Gastrocnemius medialis (tissue), 4 donors: ENCODE results near the gene RNF31. TPM values are rescaled to one million over a fixed set of nuclear protein-coding genes. Genes with fewer than 3 reads are reported as not detected.

Experiments used
- ATAC-seq, 2 donors: fragments of 150-250 bp; one replicate each; pipeline ENCODE4 v1.9.1; 2016
- DNase-seq, 2 donors: peaks; one replicate each; pipeline ENCODE4 v3.0.0-alpha.2; 2019
- H3K27ac ChIP-seq, 4 donors: fragments of 200-600 bp; sonication (generic); 1 replicate in 1 of 4; 2 replicates in 3 of 4; pipeline ENCODE4 v1.5.1; 2016 to 2018; ENCODE audit warnings: mild to moderate bottlenecking in 2 of 4, moderate library complexity in 1 of 4
- H3K27me3 ChIP-seq, 3 donors: fragments of 200-600 bp; sonication (generic) in 2 of 3; 1 replicate in 1 of 3; 2 replicates in 2 of 3; pipeline versions ENCODE4 v1.5.1 to v1.6.0; 2016 to 2019; ENCODE audit warnings: mild to moderate bottlenecking in 1 of 3, moderate library complexity in 1 of 3
- H3K36me3 ChIP-seq, 2 donors: fragments of 200-600 bp; sonication (generic) in 1 of 2; one replicate each; pipeline ENCODE4 v1.5.1; 2017 to 2018
- H3K4me1 ChIP-seq, 2 donors: fragments of 200-600 bp; sonication (generic) in 1 of 2; one replicate each; pipeline ENCODE4 v1.5.1; 2016 to 2017; ENCODE audit warnings: mild to moderate bottlenecking in 2 of 2
- H3K4me3 ChIP-seq, 4 donors: fragments of 200-600 bp; sonication (generic) in 3 of 4; 1 replicate in 1 of 4; 2 replicates in 3 of 4; pipeline ENCODE4 v1.5.1; 2016 to 2019; ENCODE audit warnings: mild to moderate bottlenecking in 2 of 4
- H3K9me3 ChIP-seq, 3 donors: fragments of 200-600 bp; sonication (generic) in 2 of 3; 1 replicate in 1 of 3; 2 replicates in 2 of 3; pipeline ENCODE4 v1.5.1; 2016 to 2019
- POLR2A ChIP-seq, 2 donors: fragments of 450-650 bp; IDR thresholded peaks; one replicate each; pipeline ENCODE4 v1.6.1; 2017; ENCODE audit warnings: antibody characterized with exemption in 2 of 2, mild to moderate bottlenecking in 2 of 2, moderate library complexity in 2 of 2
- in situ Hi-C, 4 donors: fragments of 200-750 bp; cut with MboI; loops; one replicate each; pipeline versions ENCODE4 v1.15.0 to v1.8.0; 2017; ENCODE audit warnings: low sequenced_read_pairs in 4 of 4
- intact Hi-C: fragments of 100-400 bp; cut with DNase I; formaldehyde crosslinking; loops from one replicate; pipeline ENCODE4 v1.15.1; 2023; ENCODE audit warnings: low total_unique reads
- total RNA-seq, 4 donors: library from RNA; depleted of rRNA; stranded (reverse); fragments of >200 nt; gene quantifications; one replicate each; pipeline versions ENCODE4 v1.1.0 to v1.2.3, GENCODE V29; 2016
- TF ChIP-seq, protein P1 (sequence below), 5 experiments: fragments of 450-650 bp in 3 of 5; fragments of 200-600 bp in 2 of 5; sonication (generic) in 2 of 5; IDR thresholded peaks in 4 of 5; conservative IDR thresholded peaks in 1 of 5; 1 replicate in 4 of 5; 2 replicates in 1 of 5; pipeline ENCODE4 v1.5.1; 2016 to 2019; ENCODE audit warnings: antibody characterized with exemption in 5 of 5, mild to moderate bottlenecking in 3 of 5, moderate library complexity in 3 of 5

Gene RNF31
- total RNA-seq, 4 donors from 2014 or later = 63.3 to 140 (median 82.4) TPM

GRCh38 chr14:24132061-24132685 lies 15.1 kb upstream of the RNF31 start:
- ATAC-seq (peak; percentile 5 to 14), DNase-seq (peak in 1 of 2 donors; percentile 69)
- peak overlapping the region; percentile 95 to 99 (median 98) for H3K27ac ChIP-seq
- peaks cover 40 to 48% of the 10 kb centered on the region in 2 donors for H3K4me1 ChIP-seq
- H3K36me3 ChIP-seq = peaks cover 0 to 1% of the 10 kb centered on the region in 2 donors
- intact Hi-C loops = no loop called here
- TF ChIP-seq, protein P1, sequence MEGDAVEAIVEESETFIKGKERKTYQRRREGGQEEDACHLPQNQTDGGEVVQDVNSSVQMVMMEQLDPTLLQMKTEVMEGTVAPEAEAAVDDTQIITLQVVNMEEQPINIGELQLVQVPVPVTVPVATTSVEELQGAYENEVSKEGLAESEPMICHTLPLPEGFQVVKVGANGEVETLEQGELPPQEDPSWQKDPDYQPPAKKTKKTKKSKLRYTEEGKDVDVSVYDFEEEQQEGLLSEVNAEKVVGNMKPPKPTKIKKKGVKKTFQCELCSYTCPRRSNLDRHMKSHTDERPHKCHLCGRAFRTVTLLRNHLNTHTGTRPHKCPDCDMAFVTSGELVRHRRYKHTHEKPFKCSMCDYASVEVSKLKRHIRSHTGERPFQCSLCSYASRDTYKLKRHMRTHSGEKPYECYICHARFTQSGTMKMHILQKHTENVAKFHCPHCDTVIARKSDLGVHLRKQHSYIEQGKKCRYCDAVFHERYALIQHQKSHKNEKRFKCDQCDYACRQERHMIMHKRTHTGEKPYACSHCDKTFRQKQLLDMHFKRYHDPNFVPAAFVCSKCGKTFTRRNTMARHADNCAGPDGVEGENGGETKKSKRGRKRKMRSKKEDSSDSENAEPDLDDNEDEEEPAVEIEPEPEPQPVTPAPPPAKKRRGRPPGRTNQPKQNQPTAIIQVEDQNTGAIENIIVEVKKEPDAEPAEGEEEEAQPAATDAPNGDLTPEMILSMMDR (IDR thresholded peaks at IDR 0.05 in 4 of 5, conservative IDR thresholded peaks at IDR 0.05 in 1 of 5) = no peak
- peak in 1 of 2 donors; percentile 22 for TF ChIP-seq POLR2A (IDR thresholded peaks at IDR 0.05)
- no peaks in the 10 kb centered on the region for H3K27me3 ChIP-seq
- in situ Hi-C loops = loop anchor here in 1 of 4 donors (25.0 kb wide), 1 partner anchor 820 kb away; the partner anchor contains the start of genes BCL2L2, PABPN1 and PPP1R3E
- H3K4me3 ChIP-seq = peak overlapping the region; percentile 44 to 56 (median 48)
- no peaks in the 10 kb centered on the region for H3K9me3 ChIP-seq

DNA sequence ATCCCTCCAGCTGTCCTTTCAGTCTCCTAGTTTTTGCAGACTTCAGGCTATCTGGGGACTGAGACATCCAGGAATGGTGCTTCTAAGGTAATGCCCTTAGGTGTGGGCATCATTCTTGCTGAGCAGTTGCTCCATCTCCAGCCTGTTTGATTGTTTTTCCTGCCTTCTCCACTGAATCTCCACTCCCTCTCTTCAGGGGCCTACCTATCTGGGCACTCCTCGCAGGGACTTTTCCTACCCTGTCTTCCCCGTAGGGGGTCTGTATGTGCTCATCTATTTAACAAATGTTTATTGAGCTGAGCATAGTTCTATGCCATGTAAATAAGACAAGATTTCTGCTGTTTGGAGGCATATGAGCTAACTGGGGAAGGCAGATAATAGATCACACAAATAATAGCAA lies 14.3 kb upstream of the RNF31 start:
- TF ChIP-seq, protein P1 (IDR thresholded peaks at IDR 0.05 in 4 of 5, conservative IDR thresholded peaks at IDR 0.05 in 1 of 5) = no peak
- TF ChIP-seq POLR2A (IDR thresholded peaks at IDR 0.05) = no peak
- ATAC-seq (no peak), DNase-seq (no peak)
- Histone ChIP-seq H3K4me1 (peaks cover 47 to 56% of the 10 kb centered on the region in 2 donors), H3K27ac (peak overlapping the region; percentile 95 to 99 (median 98)), H3K27me3 (no peaks in the 10 kb centered on the region), H3K36me3 (peaks cover 0 to 9% of the 10 kb centered on the region in 2 donors), H3K9me3 (no peaks in the 10 kb centered on the region), H3K4me3 (peak overlapping the region in 1 of 4 donors; percentile 50)
- intact Hi-C loops = no loop called here
- in situ Hi-C loops = loop anchor here in 1 of 4 donors (25.0 kb wide), 1 partner anchor 821 kb away; the partner anchor contains the start of genes BCL2L2, PABPN1 and PPP1R3E

DNA sequence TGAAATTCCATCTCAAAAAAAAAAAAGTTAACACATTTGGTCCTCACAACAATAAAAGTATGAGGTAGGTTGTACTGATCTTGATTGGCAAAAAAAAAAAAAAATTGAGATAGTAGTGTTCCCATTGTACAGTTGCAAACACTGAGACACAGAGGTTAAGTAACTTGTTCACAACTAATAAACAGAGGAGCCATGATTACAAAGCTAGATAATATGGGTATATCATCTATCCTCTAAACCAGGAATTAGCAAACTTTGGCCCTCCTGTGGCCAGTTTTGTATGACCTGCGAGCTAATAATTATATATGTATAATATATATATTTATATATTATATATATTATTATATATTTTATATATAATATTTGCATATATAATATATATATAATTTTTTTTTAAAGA lies 13.6 kb upstream of the RNF31 start:
- Histone ChIP-seq H3K27ac (peak overlapping the region; percentile 95 to 99 (median 98)), H3K4me1 (peaks cover 47 to 64% of the 10 kb centered on the region in 2 donors), H3K27me3 (no peaks in the 10 kb centered on the region), H3K4me3 (no peak overlapping the region), H3K36me3 (peaks cover 0 to 17% of the 10 kb centered on the region in 2 donors), H3K9me3 (no peaks in the 10 kb centered on the region)
- ATAC-seq (no peak), DNase-seq (no peak)
- in situ Hi-C loops = loop anchor here in 1 of 4 donors (25.0 kb wide), 1 partner anchor 821 kb away; the partner anchor contains the start of genes BCL2L2, PABPN1 and PPP1R3E
- intact Hi-C loops = no loop called here
- TF ChIP-seq, protein P1 (IDR thresholded peaks at IDR 0.05 in 4 of 5, conservative IDR thresholded peaks at IDR 0.05 in 1 of 5) = no peak
- TF ChIP-seq POLR2A (IDR thresholded peaks at IDR 0.05) = no peak

DNA sequence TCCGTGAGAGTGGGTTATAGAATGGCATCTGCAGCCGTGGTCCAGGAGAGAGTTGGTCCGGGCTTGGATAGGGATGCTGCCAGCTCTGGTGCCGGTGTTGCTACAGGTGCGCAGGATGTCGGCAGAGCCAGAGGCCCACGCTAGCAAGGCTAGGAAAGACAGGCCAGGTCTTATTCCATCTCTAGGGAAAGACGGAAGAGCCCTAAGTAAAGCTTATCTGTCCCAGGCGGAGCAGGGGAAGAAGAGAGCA lies 11.8 kb upstream of the RNF31 start:
- H3K4me3 ChIP-seq = peak overlapping the region; percentile 62 to 100 (median 92)
- H3K4me1 ChIP-seq = peaks cover 53 to 72% of the 10 kb centered on the region in 2 donors
- no peaks in the 10 kb centered on the region for H3K9me3 ChIP-seq
- H3K27me3 ChIP-seq = no peaks in the 10 kb centered on the region
- H3K36me3 ChIP-seq = peaks cover 0 to 18% of the 10 kb centered on the region in 2 donors
- in situ Hi-C loops = loop anchor here in 1 of 4 donors (25.0 kb wide), 1 partner anchor 823 kb away; the partner anchor contains the start of genes BCL2L2, PABPN1 and PPP1R3E
- DNase-seq (no peak), ATAC-seq (peak in 1 of 2 donors; percentile 13)
- H3K27ac ChIP-seq = peak overlapping the region; percentile 92 to 99 (median 96)
- TF ChIP-seq, protein P1 (IDR thresholded peaks at IDR 0.05 in 4 of 5, conservative IDR thresholded peaks at IDR 0.05 in 1 of 5) = no peak
- no peak for TF ChIP-seq POLR2A (IDR thresholded peaks at IDR 0.05)
- intact Hi-C loops = no loop called here
